Glutamatergic neuron (in vitro differentiated cells): Measurements from ENCODE around the gene CAMK1D. TPM values are rescaled to one million over a fixed set of nuclear protein-coding genes. Genes with fewer than 3 reads are reported as not detected.

Source experiments
- DNase-seq: peaks from one replicate; pipeline ENCODE4 v3.0.0; 2022
- H3K27ac Mint-ChIP-seq: one replicate; pipeline ENCODE4 v1.8.0; 2020; ENCODE audit warnings: mild to moderate bottlenecking, mixed read lengths, inconsistent platforms; ENCODE audit not compliant: unreplicated experiment
- H3K27me3 Mint-ChIP-seq: one replicate; pipeline ENCODE4 v1.8.0; 2020; ENCODE audit warnings: mild to moderate bottlenecking, moderate library complexity, mixed read lengths, inconsistent platforms; ENCODE audit not compliant: unreplicated experiment
- H3K36me3 Mint-ChIP-seq: one replicate; pipeline ENCODE4 v1.8.0; 2020; ENCODE audit warnings: mild to moderate bottlenecking, mixed read lengths, inconsistent platforms; ENCODE audit not compliant: unreplicated experiment
- H3K4me1 Mint-ChIP-seq: one replicate; pipeline ENCODE4 v1.8.0; 2020; ENCODE audit warnings: mild to moderate bottlenecking, low read depth, mixed read lengths, inconsistent platforms; ENCODE audit not compliant: unreplicated experiment
- H3K4me3 Mint-ChIP-seq: one replicate; pipeline ENCODE4 v1.8.0; 2020; ENCODE audit warnings: mild to moderate bottlenecking, mixed read lengths, inconsistent platforms; ENCODE audit not compliant: unreplicated experiment
- H3K9me3 Mint-ChIP-seq: one replicate; pipeline ENCODE4 v1.8.0; 2020; ENCODE audit warnings: mild to moderate bottlenecking, moderate library complexity, mixed read lengths, inconsistent platforms; ENCODE audit not compliant: unreplicated experiment
- CTCF ChIP-seq: fragments of 200-600 bp; sonication (generic); IDR thresholded peaks from one replicate; pipeline ENCODE4 v1.5.0; 2021; ENCODE audit not compliant: partially characterized antibody, unreplicated experiment
- total RNA-seq: library from RNA; stranded (reverse); fragmentation: NEBNext Ultra II Directional; extraction: Animal tissue kit (Norgen Biotek cat#: 25700); gene quantifications from one replicate; pipeline ENCODE4 v1.2.1, GENCODE V29; 2021; ENCODE audit not compliant: unreplicated experiment

Gene CAMK1D
- total RNA-seq, 1 donor from 2014 or later = 29.8 TPM

GRCh38 chr10:12509794-12510100 lies 160.4 kb downstream of the CAMK1D start:
- Mint-ChIP-seq H3K27me3 (peaks cover 2% of the 10 kb centered on the region), H3K4me1 (peaks cover 33% of the 10 kb centered on the region), H3K27ac (no peak overlapping the region), H3K36me3 (peaks cover 4% of the 10 kb centered on the region), H3K9me3 (peaks cover 4% of the 10 kb centered on the region), H3K4me3 (no peak overlapping the region)
- no peak for TF ChIP-seq CTCF
- no peak for DNase-seq

- peaks cover 4% of the 10 kb centered on the region for H3K9me3 Mint-ChIP-seq
- DNase-seq = no peak
- H3K27ac Mint-ChIP-seq = no peak overlapping the region
- peaks cover 33% of the 10 kb centered on the region for H3K4me1 Mint-ChIP-seq
- TF ChIP-seq CTCF = no peak
- no peak overlapping the region for H3K4me3 Mint-ChIP-seq
- peaks cover 2% of the 10 kb centered on the region for H3K27me3 Mint-ChIP-seq
- H3K36me3 Mint-ChIP-seq = peaks cover 4% of the 10 kb centered on the region
Observed at GRCh38 chr10:12510501-12510941, 161.2 kb downstream of the CAMK1D start.

GRCh38 chr10:12510984-12511383 lies 161.6 kb downstream of the CAMK1D start:
- H3K27me3 Mint-ChIP-seq = peaks cover 2% of the 10 kb centered on the region
- H3K36me3 Mint-ChIP-seq = peaks cover 4% of the 10 kb centered on the region
- peaks cover 4% of the 10 kb centered on the region for H3K9me3 Mint-ChIP-seq
- H3K27ac Mint-ChIP-seq = no peak overlapping the region
- no peak for DNase-seq
- peaks cover 33% of the 10 kb centered on the region for H3K4me1 Mint-ChIP-seq
- TF ChIP-seq CTCF = no peak
- no peak overlapping the region for H3K4me3 Mint-ChIP-seq

GRCh38 chr10:12511651-12512050 lies 162.3 kb downstream of the CAMK1D start:
- H3K4me3 Mint-ChIP-seq = no peak overlapping the region
- H3K9me3 Mint-ChIP-seq = peaks cover 4% of the 10 kb centered on the region
- TF ChIP-seq CTCF = no peak
- DNase-seq = no peak
- no peak overlapping the region for H3K27ac Mint-ChIP-seq
- H3K27me3 Mint-ChIP-seq = peaks cover 2% of the 10 kb centered on the region
- H3K36me3 Mint-ChIP-seq = peaks cover 4% of the 10 kb centered on the region
- peaks cover 34% of the 10 kb centered on the region for H3K4me1 Mint-ChIP-seq

GRCh38 chr10:12512332-12513002 lies 163.1 kb downstream of the CAMK1D start:
- Mint-ChIP-seq H3K4me3 (no peak overlapping the region), H3K9me3 (peaks cover 4% of the 10 kb centered on the region), H3K36me3 (peaks cover 4% of the 10 kb centered on the region), H3K27me3 (peaks cover 2% of the 10 kb centered on the region), H3K27ac (peak overlapping the region; percentile 91), H3K4me1 (peaks cover 31% of the 10 kb centered on the region)
- TF ChIP-seq CTCF = no peak
- no peak for DNase-seq
